NCI-H2196 (cell line): ENCODE results near the gene KMT2A.
"Not testable (repeated sequence)": the region's sequence is repeated elsewhere in the genome, so short reads cannot be mapped to it uniquely, and the experiment has no call there.

Experiments used
- DNase-seq: peaks from one replicate; lab custom pipeline; 2025; ENCODE audit not compliant: unreplicated experiment; lab: John Stamatoyannopoulos, UW

KMT2A gene

DNA sequence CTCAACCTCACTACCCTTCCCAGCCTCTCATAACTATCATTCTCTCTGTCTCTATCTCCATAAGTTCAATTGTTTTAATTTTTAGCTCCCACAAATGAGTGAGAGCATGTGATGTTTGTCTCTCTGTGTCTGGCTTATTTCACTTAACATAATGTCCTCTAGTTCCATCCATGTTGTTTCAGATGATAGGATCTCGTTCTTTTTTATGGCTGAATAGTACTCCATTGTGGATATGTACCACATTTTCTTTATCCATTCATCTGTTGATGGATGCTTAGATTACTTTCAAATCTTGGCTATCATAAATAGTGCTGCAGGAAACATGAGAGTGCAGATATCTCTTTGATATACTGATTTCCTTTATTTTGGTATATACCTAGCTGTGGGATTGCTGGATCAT, 44.9 kb downstream of the KMT2A start:
- not testable (repeated sequence) for DNase-seq

- no peak for DNase-seq
Measured at GRCh38 chr11:118484405-118484804, 48.1 kb downstream of the KMT2A start.

DNA sequence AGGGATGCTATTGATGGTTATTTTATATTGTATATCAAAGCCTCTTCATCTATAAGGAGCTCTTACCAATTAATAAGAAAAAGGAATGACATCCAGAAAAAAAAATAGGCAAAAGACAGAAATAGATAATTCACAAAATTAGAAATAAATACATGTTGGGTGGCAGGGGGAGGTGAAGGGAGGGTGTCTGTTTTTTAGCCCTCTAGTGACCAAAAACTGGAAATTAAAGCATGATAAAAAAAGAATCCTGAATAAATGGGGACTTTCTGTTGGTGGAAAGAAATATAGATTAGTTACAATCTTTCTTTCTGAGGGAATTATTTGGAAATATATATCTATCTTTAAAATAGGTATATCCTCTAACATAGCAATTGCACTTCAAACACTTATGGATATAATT, 49.0 kb downstream of the KMT2A start:
- no peak for DNase-seq

DNA sequence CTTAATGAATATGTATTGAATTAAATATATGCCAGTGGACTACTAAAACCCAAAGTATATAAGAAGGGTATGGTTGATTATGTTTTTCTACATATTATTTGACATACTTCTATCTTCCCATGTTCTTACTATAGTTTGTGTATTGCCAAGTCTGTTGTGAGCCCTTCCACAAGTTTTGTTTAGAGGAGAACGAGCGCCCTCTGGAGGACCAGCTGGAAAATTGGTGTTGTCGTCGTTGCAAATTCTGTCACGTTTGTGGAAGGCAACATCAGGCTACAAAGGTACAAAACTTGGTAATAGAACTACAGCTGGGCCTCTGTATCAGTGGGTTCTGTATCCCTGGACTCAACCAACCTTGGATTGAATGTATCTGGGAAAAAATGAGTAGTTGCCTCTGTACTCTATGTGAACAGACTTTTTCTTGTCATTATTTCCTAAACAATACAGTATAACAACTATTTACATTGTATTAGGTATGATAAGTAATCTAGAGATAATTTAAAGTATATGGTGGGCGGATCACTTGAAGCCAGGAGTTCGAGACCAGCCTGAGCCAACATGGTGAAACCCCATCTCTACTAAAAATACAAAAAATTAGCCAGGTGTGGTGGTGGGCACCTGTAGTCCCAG, 52.3 kb downstream of the KMT2A start:
- DNase-seq = peak; percentile 62

- DNase-seq = no peak
Measured at GRCh38 chr11:118491041-118491440, 54.7 kb downstream of the KMT2A start.

DNA sequence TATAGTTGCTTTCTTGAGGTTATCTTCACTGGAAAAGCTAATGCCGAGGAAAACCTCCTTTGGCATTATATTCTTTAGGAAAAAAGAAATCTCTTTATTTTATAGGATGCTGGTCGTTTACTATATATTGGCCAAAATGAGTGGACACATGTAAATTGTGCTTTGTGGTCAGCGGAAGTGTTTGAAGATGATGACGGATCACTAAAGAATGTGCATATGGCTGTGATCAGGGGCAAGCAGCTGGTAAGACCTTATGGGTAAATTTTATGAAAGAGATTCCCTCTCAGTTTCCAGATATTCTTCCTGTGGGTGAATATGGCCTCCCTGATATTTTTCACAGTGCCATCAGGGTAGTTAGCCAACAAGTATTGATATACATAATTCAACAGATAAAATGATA, 61.5 kb downstream of the KMT2A start:
- DNase-seq = no peak

- no peak for DNase-seq
Measured at GRCh38 chr11:118503216-118503615, 66.9 kb downstream of the KMT2A start.

DNA sequence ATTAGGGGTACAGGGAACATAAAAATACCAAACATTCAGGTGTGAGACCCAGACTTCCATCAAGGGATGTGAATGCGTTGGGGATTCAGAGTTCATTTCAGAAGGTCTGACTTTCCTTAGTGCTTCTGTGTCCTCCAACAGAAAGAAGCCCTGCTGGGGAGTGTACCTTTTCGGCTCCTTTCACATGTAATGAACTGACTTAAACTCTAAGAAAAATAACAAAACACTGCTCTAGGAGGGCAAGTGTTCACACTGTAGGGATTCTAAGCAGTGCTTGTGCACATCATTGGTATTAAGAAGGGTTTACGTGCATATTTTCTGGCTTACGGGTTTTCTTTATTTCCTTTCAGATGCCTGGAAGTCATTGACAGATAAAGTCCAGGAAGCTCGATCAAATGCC, 75.3 kb downstream of the KMT2A start:
- DNase-seq = no peak

DNA sequence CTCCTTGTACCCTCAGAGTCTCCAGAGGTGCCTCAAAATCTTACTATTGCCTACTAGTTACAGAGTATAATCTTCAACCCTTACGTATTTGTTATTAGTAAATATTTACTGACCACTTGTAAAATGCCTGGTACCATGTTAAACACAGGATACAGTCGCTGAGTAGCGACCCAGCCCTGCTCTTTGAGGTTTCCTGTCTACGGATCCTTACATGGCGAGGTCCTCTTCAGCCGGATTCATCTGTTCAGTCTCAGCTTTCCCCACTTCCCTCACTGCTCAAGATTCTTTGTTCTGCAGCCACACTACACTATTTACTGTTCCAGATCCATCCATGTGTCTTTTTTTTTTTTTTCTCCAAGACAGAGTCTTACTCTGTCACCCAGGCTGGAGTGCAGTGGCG, 77.8 kb downstream of the KMT2A start:
- no peak for DNase-seq

DNA sequence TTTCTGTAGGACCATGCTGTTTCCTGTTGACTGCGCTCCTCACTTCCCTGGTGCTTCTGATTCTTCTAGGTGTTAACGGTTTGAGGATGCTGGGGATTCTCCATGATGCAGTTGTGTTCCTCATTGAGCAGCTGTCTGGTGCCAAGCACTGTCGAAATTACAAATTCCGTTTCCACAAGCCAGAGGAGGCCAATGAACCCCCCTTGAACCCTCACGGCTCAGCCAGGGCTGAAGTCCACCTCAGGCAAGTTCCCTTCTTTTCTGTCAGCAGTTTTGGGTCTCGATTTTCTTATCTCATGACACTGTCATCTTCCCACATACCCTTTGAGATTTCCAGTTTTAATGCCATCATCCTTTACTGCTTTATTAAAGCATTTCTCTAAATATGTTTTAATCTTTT, 83.3 kb downstream of the KMT2A start:
- DNase-seq = no peak

- no peak for DNase-seq
Measured at GRCh38 chr11:118521892-118522311, 85.6 kb downstream of the KMT2A start.

- DNase-seq = peak; percentile 22
Measured at GRCh38 chr11:118522571-118523072, 86.3 kb downstream of the KMT2A start.

- DNase-seq = no peak
Measured at GRCh38 chr11:118524356-118524755, 88.1 kb downstream of the KMT2A start.

GRCh38 chr11:118524757-118525470, 88.6 kb downstream of the KMT2A start:
- DNase-seq = no peak

DNA sequence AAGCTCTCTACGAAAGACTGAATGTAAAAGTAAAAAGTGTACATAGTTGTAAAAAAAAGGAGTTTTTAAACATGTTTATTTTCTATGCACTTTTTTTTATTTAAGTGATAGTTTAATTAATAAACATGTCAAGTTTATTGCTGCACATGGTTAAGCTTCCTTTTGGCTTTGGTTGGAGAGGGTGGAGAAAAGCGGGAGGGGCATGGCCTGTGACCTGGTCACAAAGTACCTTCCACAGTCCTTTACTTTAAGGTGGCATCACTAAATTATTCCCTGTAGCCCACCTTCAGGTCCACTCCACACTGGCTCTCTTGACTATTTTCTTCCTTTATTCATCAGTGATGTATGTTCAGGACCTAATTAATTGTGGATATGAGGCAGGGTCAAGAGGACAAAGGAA, 90.4 kb downstream of the KMT2A start:
- no peak for DNase-seq

DNA sequence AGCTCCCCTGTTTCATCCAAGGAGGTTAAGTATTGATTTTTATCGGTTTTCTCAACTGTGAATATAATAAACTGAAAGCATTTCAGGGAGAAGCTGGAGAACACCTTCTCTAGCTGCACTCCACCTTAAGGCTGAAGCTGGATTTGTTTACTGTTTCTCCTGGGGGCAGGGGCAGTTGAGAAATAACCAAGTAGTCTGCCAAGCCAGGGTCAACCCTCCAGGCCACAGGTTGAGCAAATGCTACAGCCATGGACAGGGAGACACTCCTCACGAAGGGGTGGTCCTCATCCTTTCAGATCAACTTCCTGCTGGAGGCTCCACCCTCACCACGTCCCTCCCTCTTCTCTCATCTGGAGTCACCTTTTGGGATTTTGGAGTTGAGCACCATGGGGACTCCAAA, 90.8 kb downstream of the KMT2A start, which contains the start of gene TTC36:
Gene TTC36, plus strand, starts transcription at position 366 of the 400 bp plus-strand sequence. Its CDS starts 21 bp downstream, at position 387.
- DNase-seq = no peak

DNA sequence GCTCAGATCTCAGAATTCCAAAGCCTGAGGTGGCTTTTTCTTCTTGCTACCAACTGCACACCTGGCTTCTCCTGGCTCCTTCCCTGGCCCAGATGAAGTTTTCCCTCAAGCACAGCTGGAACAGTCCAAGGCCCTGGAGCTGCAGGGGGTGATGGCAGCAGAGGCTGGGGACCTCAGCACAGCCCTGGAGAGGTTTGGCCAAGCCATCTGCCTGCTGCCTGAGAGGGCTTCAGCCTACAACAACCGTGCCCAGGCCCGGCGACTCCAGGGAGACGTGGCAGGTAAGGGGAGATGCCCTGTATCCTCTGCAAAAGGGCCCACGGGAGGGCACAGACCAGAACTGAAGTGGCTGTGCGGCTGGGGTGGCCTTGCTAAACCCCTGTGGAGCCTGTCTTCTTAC, 92.2 kb downstream of the KMT2A start:
- DNase-seq = no peak

DNA sequence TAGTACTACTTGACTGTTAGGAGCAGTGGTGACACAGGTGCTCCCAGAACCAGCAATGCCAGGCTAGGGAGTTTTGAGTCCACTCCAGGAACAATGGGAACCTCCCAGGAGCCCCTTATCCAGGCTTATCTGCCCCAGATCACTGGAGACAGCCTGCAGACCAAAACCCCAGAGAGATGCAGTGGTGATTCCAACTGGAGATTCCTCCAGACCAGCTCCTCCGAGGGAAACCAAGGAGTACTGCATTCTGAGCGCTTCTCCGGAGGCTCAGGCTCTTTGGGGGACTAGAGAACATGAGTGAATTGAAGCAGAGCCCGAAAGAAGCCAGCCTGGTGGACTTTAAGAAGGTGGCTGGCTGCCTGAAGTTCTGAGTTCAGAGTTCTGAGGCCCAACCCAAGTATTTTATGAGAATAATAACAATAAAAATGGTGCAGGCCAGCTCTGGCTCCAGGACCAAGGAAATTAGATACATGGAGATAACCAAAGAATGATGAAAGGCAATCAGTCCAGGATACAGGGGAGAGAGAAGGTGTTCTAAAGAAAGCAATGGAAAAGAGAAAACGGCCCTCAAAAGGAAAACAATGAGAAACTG, 93.4 kb downstream of the KMT2A start:
- no peak for DNase-seq

GRCh38 chr11:118530180-118530682, 93.9 kb downstream of the KMT2A start:
- peak; percentile 66 for DNase-seq

DNA sequence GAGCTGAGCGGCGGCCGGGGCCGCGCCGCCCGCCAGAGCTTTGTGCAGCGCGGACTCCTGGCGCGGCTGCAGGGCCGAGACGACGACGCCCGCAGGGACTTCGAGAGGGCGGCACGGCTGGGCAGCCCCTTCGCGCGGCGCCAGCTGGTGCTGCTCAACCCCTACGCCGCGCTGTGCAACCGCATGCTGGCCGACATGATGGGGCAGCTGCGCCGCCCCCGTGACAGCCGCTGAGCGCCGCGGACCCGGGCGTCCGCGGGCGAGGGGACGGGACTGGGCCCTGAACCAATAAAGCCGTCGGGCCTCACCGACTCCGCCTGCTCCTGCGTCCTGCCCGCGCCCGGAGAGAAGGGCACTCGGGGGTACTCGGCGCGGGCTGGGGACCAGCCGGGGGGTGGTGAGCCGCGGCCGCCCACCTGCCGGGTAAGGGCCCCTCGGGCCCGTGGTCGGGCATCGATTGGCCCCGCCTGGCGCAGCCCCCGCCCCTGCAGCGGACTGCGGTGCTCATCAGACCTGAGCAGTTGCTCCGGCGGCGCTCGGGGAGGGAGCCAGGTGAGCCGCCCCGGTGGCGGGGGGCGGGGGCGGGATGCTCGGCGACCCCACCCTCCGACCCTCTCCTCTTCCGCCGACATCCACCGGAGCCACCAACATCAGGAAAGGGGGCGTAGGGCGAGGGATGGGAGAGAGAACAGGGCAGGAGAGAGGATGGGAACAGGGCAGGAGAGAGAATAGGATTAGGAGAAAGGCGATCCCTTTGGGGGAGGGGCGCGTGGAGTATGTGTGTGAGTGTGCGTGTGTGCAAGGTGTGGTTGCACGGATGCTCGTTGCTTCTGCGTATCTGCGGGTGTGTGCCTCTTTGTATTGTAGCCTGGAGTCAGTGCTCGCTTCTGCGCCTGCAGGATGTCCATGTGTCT, 94.6 kb downstream of the KMT2A start, which contains the start of gene TMEM25:
Gene TMEM25, plus strand, starts transcription at position 510 of the 914 bp plus-strand sequence. CDS start 610 bp downstream, outside the sequence.
- peak; percentile 69 for DNase-seq
